Lung (tissue), 12 donors: ENCODE measurements around the gene MED29. TPM values are rescaled to one million over a fixed set of nuclear protein-coding genes. Genes with fewer than 3 reads are reported as not detected.

ENCODE experiments used
- ATAC-seq: fragments of 200-7000 bp; cut with Tn5 transposase; one replicate; pipeline ENCODE4 v1.9.1; 2020; ENCODE audit warnings: moderate number of reproducible peaks; ENCODE audit not compliant: insufficient read depth, low FRiP score
- DNase-seq, 3 donors: peaks; one replicate each; pipeline ENCODE4 v3.0.0-alpha.2; 2013 to 2017
- H3K27ac ChIP-seq, 2 donors: one replicate each; pipeline ENCODE4 v1.5.1; 2013; ENCODE audit warnings: mild to moderate bottlenecking in 2 of 2, moderate library complexity in 2 of 2, control low read depth in 1 of 2, inconsistent platforms in 1 of 2, low read depth in 1 of 2, low read length in 1 of 2
- H3K27me3 ChIP-seq, 3 donors: one replicate each; pipeline ENCODE4 v1.5.1; 2013; ENCODE audit warnings: low read length in 2 of 3; ENCODE audit not compliant: control insufficient read depth in 3 of 3, insufficient read depth in 3 of 3
- H3K36me3 ChIP-seq, 4 donors: one replicate each; pipeline ENCODE4 v1.5.1; 2013; ENCODE audit warnings: low read length in 4 of 4, mild to moderate bottlenecking in 1 of 4, moderate library complexity in 1 of 4; ENCODE audit not compliant: control insufficient read depth in 4 of 4, insufficient read depth in 4 of 4
- H3K4me1 ChIP-seq, 5 donors: one replicate each; pipeline ENCODE4 v1.5.1; 2013; ENCODE audit warnings: low read length in 5 of 5, mild to moderate bottlenecking in 2 of 5, moderate library complexity in 1 of 5; ENCODE audit not compliant: control insufficient read depth in 5 of 5, insufficient read depth in 5 of 5
- H3K4me3 ChIP-seq: one replicate; pipeline ENCODE4 v1.5.1; 2013; ENCODE audit warnings: mild to moderate bottlenecking, control low read depth, moderate library complexity
- H3K9ac ChIP-seq, 2 donors: one replicate each; pipeline ENCODE4 v1.5.1; 2013; ENCODE audit warnings: low read length in 2 of 2, control low read depth in 1 of 2; ENCODE audit not compliant: insufficient read depth in 1 of 2
- H3K9me3 ChIP-seq, 4 donors: one replicate each; pipeline ENCODE4 v1.5.1; 2013; ENCODE audit warnings: low read length in 3 of 4, mild to moderate bottlenecking in 1 of 4, moderate library complexity in 1 of 4; ENCODE audit not compliant: control insufficient read depth in 4 of 4, insufficient read depth in 3 of 4
- CTCF ChIP-seq: IDR thresholded peaks from 2 replicates; pipeline ENCODE4 v1.5.1; 2012; ENCODE audit warnings: mild to moderate bottlenecking; ENCODE audit errors: control extremely low read depth, extremely low read depth
- WGBS, 2 donors: extraction: QIAGEN DNeasy Blood & Tissue Kit; methylation state at CpG; one replicate each; pipeline ENCODE4 v1.1.7; 2013; 5-methylcytosine and 5-hydroxymethylcytosine counted together
- polyA plus RNA-seq, 2 donors: library from polyadenylated mRNA; stranded (reverse); fragments of 200-250 nt; gene quantifications; one replicate each; pipeline ENCODE4 v1.2.1, GENCODE V29; 2013
- total RNA-seq, 2 donors: library from RNA; depleted of rRNA in 1 of 2; stranded (reverse); fragments of >200 nt in 1 of 2; gene quantifications; one replicate each; pipeline ENCODE4 v1.2.1, GENCODE V29; 2014 to 2021
- donor health status: control.
- donor health status: control.
- donor health status: Bipolar disorder and iron deficiency.
- donor health status: healthy.
- donor health status: DM: yes; HTN: yes; CAD: no.

The MED29 gene
- total and polyA plus RNA-seq, 4 donors: 16.5 to 36.8 (median 32.8) TPM

DNA sequence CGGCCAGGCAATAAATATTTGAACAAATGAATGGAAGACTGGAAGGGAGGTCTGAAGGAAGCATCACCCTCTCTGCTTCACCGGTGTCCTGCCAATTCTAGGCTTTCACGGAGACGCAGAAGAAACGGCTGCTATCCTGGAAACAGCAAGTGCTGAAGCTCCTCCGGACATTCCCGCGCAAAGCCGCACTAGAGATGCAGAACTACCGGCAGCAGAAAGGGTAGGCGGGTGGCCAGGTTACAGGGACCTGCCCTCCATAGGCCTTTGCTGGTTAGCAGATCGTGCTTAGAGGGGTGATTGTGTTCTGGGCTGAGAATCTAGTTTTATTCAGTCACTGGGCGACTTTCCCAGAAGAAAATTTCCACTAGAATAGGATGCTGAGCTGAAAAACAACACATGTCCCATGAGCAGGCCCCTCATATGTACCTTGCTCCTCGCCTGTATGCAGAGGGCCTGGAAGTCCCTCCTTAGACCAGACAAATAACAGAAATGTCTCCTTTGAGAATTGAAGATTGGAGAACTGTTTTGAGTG, 11.2 kb upstream of the MED29 start:
- DNase-seq: no peak
- Histone ChIP-seq H3K36me3 (peaks cover 37 to 84% (median 68%) of the 10 kb centered on the region in 4 donors), H3K4me1 (no peaks in the 10 kb centered on the region), H3K9ac (no peak overlapping the region), H3K9me3 (no peaks in the 10 kb centered on the region), H3K27ac (no peak overlapping the region), H3K4me3 (no peak overlapping the region), H3K27me3 (no peaks in the 10 kb centered on the region)
- no peak for ATAC-seq
- TF ChIP-seq CTCF: no peak
- 94 to 97% methylated on average over 14 of the region's 14 CpGs for WGBS, 2 donors

GRCh38 chr19:39380521-39381502, 10.4 kb upstream of the MED29 start:
- ATAC-seq: no peak
- TF ChIP-seq CTCF: no peak
- no peak for DNase-seq
- H3K9ac ChIP-seq: no peak overlapping the region
- no peak overlapping the region for H3K27ac ChIP-seq
- peaks cover 39 to 80% (median 61%) of the 10 kb centered on the region in 4 donors for H3K36me3 ChIP-seq
- 94 to 96% methylated on average over 16 to 17 of the region's 17 CpGs for WGBS, 2 donors
- H3K9me3 ChIP-seq: no peaks in the 10 kb centered on the region
- H3K4me3 ChIP-seq: no peak overlapping the region
- no peaks in the 10 kb centered on the region for H3K27me3 ChIP-seq
- no peaks in the 10 kb centered on the region for H3K4me1 ChIP-seq

DNA sequence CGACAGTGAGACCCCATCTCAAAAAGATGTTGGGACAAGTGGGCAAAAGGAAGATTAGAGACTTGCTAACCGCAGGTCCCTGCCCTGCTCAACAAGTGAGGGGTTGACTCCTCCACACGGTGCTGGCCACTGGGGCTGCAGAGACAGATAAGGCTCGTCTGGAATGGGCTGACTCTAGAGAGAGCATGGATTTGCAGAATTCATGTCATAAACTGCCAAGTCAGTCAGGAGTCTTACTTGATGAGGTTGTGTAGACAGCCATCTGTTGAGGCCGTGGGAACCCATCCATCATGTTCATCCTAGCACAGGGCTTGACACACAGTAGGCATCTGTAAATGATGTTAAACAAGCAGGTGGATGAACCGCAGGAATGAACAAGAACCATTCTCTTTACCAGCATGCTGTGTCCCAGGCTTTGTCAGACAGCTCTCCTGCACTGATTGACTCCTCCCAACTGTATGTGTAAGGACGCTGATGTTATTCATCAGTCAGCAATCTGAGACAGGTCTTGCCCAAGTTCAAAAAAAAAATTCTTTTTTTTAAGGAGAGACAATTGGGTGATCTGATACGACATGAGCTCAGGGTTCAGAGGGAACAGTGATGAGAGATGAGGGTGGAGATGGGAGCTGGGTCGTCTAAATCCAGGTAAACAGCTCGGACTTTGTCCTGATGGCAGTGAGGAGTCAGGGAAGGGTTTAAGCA, 9.1 kb upstream of the MED29 start:
- Histone ChIP-seq H3K9ac (no peak overlapping the region), H3K36me3 (peaks cover 30 to 78% (median 59%) of the 10 kb centered on the region in 4 donors), H3K27me3 (no peaks in the 10 kb centered on the region), H3K9me3 (no peaks in the 10 kb centered on the region), H3K4me3 (no peak overlapping the region), H3K27ac (no peak overlapping the region), H3K4me1 (no peaks in the 10 kb centered on the region)
- WGBS, 2 donors: 87 to 92% methylated on average over 10 of the region's 10 CpGs
- TF ChIP-seq CTCF: no peak
- DNase-seq (no peak), ATAC-seq (no peak)
